GM12874 (cell line): ENCODE measurements around the gene RCC2.

Source experiments
- CTCF ChIP-seq: IDR thresholded peaks from 2 replicates; pipeline ENCODE4 v1.5.1; 2011; ENCODE audit warnings: low read depth, mild to moderate bottlenecking, control low read depth, low read length, moderate library complexity; ENCODE audit not compliant: insufficient read depth

Gene RCC2

GRCh38 chr1:17381161-17381560, 58.3 kb downstream of the RCC2 start:
- TF ChIP-seq CTCF, result no peak

GRCh38 chr1:17377325-17377953, 62.0 kb downstream of the RCC2 start:
- TF ChIP-seq CTCF, result no peak

GRCh38 chr1:17375651-17376050, 63.8 kb downstream of the RCC2 start:
- TF ChIP-seq CTCF, result no peak

- TF ChIP-seq CTCF, result no peak
These were observed 66.5 kb downstream of the RCC2 start for GRCh38 chr1:17372955-17373354.

- TF ChIP-seq CTCF, result no peak
These were observed 67.6 kb downstream of the RCC2 start, which contains the start of gene PADI6 for GRCh38 chr1:17371896-17372295. PADI6 (plus strand) TSS chr1:17372196; CDS start chr1:17372246, 50 bp downstream.

- peak; percentile 17; the same call in 1 of the 2 replicates for TF ChIP-seq CTCF
These were observed 68.9 kb downstream of the RCC2 start for GRCh38 chr1:17370618-17371017.

GRCh38 chr1:17369466-17369865, 70.0 kb downstream of the RCC2 start:
- no peak for TF ChIP-seq CTCF

GRCh38 chr1:17365293-17365692, 74.2 kb downstream of the RCC2 start:
- no peak for TF ChIP-seq CTCF
